H1 (cell line): ENCODE results near the gene ABHD4. TPM values are rescaled to one million over a fixed set of nuclear protein-coding genes. Genes with fewer than 3 reads are reported as not detected.

Experiments
- BRCA1 ChIP-seq: IDR thresholded peaks from 2 replicates; pipeline ENCODE4 v1.6.1; 2012; ENCODE audit warnings: low read depth, low read length, improper control_type of control experiment
- EZH2 ChIP-seq: fragments of 200-600 bp; sonication (generic); IDR thresholded peaks from 2 replicates; pipeline ENCODE4 v1.7.1; 2012; ENCODE audit warnings: low read depth, mild to moderate bottlenecking, moderate library complexity, low read length, inconsistent platforms; ENCODE audit not compliant: severe bottlenecking
- JUN ChIP-seq: IDR thresholded peaks from 2 replicates; pipeline ENCODE4 v1.6.1; 2011; ENCODE audit warnings: low read depth, mild to moderate bottlenecking, improper control_type of control experiment, low read length
- RBBP5 ChIP-seq: IDR thresholded peaks from 2 replicates; pipeline ENCODE4 v1.7.1; 2012; ENCODE audit warnings: low read depth, mild to moderate bottlenecking, inconsistent platforms, low read length, moderate library complexity, borderline replicate concordance
- TCF12 ChIP-seq: IDR thresholded peaks from 2 replicates; pipeline ENCODE4 v1.6.1; 2011; ENCODE audit warnings: low read depth, mild to moderate bottlenecking, low read length
- TEAD4 ChIP-seq: IDR thresholded peaks from 2 replicates; pipeline ENCODE4 v1.6.1; 2012; ENCODE audit warnings: low read depth, low read length, inconsistent platforms, mixed read lengths
- polyA plus RNA-seq, 7 experiments: library from polyadenylated mRNA; depleted of rRNA in 3 of 7; stranded (reverse) in 5 of 7; unstranded in 2 of 7; fragments of >200 nt in 5 of 7; fragments of 200-250 nt in 2 of 7; gene quantifications; 1 replicate in 5 of 7; 2 replicates in 1 of 7; 4 replicates in 1 of 7; pipeline versions ENCODE4 v1.2.1 to v1.2.3, GENCODE V29; 2011 to 2013; ENCODE audit warnings: missing spikeins in 2 of 7, mixed read lengths in 2 of 7
- total RNA-seq: library from RNA; stranded (reverse); fragmentation: NEBNext Ultra II Directional; extraction: Animal tissue kit (Norgen Biotek cat#: 25700); gene quantifications from 2 replicates; pipeline ENCODE4 v1.2.1, GENCODE V29; 2021

ABHD4 gene
- total and polyA plus RNA-seq, 2 of the 8 experiments (the other 6 are each of a cell fraction or from before 2014, with no cell fraction given): 32.4 to 42.9 TPM

- TF ChIP-seq RBBP5: no peak
- no peak for TF ChIP-seq JUN
- TF ChIP-seq BRCA1: no peak
- TF ChIP-seq TCF12: no peak
- TF ChIP-seq TEAD4: no peak
- TF ChIP-seq EZH2: no peak
- TF ChIP-seq, all 59 proteins: peak for 0
Observed at GRCh38 chr14:22563987-22564386, 34.1 kb upstream of the ABHD4 start (continued).
